Measurements from ENCODE around the gene FRY.

DNA sequence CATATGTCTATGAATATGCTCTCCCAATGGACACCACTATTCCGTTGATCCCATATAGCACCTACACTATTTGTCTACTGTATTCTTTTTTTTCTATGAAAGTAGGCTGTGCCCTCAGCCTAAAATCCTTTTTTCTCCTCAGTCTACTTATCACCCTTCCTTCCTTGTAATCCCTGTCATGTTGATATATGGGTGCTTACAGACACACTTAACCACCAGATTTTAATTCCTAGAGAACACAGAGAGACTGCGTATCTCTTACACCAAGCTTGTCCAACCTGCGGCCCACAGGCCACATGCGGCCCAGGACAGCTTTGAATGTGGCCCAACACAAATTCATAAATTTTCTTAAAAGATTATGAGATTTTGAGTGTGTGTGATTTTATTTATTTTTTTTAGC lies 182.5 kb downstream of the FRY start:
- TF ChIP-seq CTCF (IDR thresholded peaks at IDR 0.05) (no peak), POLR2A (IDR thresholded peaks at IDR 0.05) (no peak)

All from heart left ventricle (tissue), 13 donors.